Keratinocyte (primary cell): ENCODE measurements around the gene INHBE. TPM values are rescaled to one million over a fixed set of nuclear protein-coding genes. Genes with fewer than 3 reads are reported as not detected.

Source experiments
- DNase-seq: peaks from one replicate; pipeline ENCODE4 v3.0.0-alpha.2; 2011; ENCODE audit warnings: low read depth, missing footprints, low spot score
- FAIRE-seq: peaks from 2 replicates; lab custom pipeline; 2011; peaks lifted over from hg19 to GRCh38; lab: Jason Lieb, UNC
- H2AFZ ChIP-seq: 2 replicates; pipeline ENCODE4 v1.6.0; 2012; ENCODE audit warnings: low read length, control low read depth, inconsistent platforms; ENCODE audit not compliant: control insufficient read depth
- H3K27ac ChIP-seq: 2 replicates; pipeline ENCODE4 v1.5.1; 2011; ENCODE audit warnings: low read length; ENCODE audit not compliant: control insufficient read depth, insufficient read depth
- H3K27me3 ChIP-seq: 3 replicates; pipeline ENCODE4 v1.6.0; 2011; ENCODE audit warnings: low read length; ENCODE audit not compliant: control insufficient read depth, insufficient read depth; ENCODE audit errors: extremely low read depth
- H3K36me3 ChIP-seq, 2 experiments: 2 replicates in 1 of 2; 3 replicates in 1 of 2; pipeline ENCODE4 v1.5.1; 2011; ENCODE audit warnings: low read length in 2 of 2, mild to moderate bottlenecking in 1 of 2; ENCODE audit not compliant: control insufficient read depth in 2 of 2, insufficient read depth in 2 of 2; ENCODE audit errors: extremely low read depth in 1 of 2
- H3K4me1 ChIP-seq: 3 replicates; pipeline ENCODE4 v1.5.1; 2011; ENCODE audit warnings: low read length; ENCODE audit not compliant: control insufficient read depth, insufficient read depth; ENCODE audit errors: extremely low read depth
- H3K4me2 ChIP-seq: 3 replicates; pipeline ENCODE4 v1.6.0; 2011; ENCODE audit warnings: low read depth, low read length; ENCODE audit not compliant: control insufficient read depth, insufficient read depth; ENCODE audit errors: extremely low read depth
- H3K4me3 ChIP-seq, 3 experiments: fragments of 200-600 bp in 1 of 3; sonication (generic) in 1 of 3; 2 replicates in 2 of 3; 3 replicates in 1 of 3; pipeline ENCODE4 v1.5.1; 2011 to 2016; ENCODE audit warnings: low read length in 3 of 3, mild to moderate bottlenecking in 3 of 3, control low read depth in 2 of 3, inconsistent platforms in 1 of 3, low read depth in 1 of 3, mixed read lengths in 1 of 3, mixed run types in 1 of 3, moderate library complexity in 1 of 3; ENCODE audit not compliant: control insufficient read depth in 2 of 3, insufficient read depth in 2 of 3; ENCODE audit errors: extremely low read depth in 1 of 3
- H3K79me2 ChIP-seq: 2 replicates; pipeline ENCODE4 v1.6.0; 2012; ENCODE audit warnings: low read length; ENCODE audit not compliant: control insufficient read depth, insufficient read depth
- H3K9ac ChIP-seq: 3 replicates; pipeline ENCODE4 v1.6.0; 2011; ENCODE audit warnings: low read length; ENCODE audit not compliant: control insufficient read depth, insufficient read depth; ENCODE audit errors: extremely low read depth
- H3K9me1 ChIP-seq: 3 replicates; pipeline ENCODE4 v1.6.0; 2011; ENCODE audit warnings: low read length; ENCODE audit not compliant: control insufficient read depth, insufficient read depth; ENCODE audit errors: extremely low read depth
- H3K9me3 ChIP-seq: 2 replicates; pipeline ENCODE4 v1.5.1; 2012; ENCODE audit warnings: low read depth, low read length; ENCODE audit not compliant: control insufficient read depth
- H4K20me1 ChIP-seq: 3 replicates; pipeline ENCODE4 v1.6.0; 2011; ENCODE audit warnings: low read length; ENCODE audit not compliant: control insufficient read depth, insufficient read depth; ENCODE audit errors: extremely low read depth
- CTCF ChIP-seq, 3 experiments: IDR thresholded peaks in 1 of 3; conservative IDR thresholded peaks in 1 of 3; optimal IDR thresholded peaks in 1 of 3; 2 replicates in 2 of 3; 3 replicates in 1 of 3; pipeline versions ENCODE3 to v1.5.1; 2011; ENCODE audit warnings: low read length in 3 of 3, mild to moderate bottlenecking in 3 of 3, moderate library complexity in 2 of 3, control low read depth in 1 of 3, inconsistent platforms in 1 of 3; ENCODE audit not compliant: insufficient read depth in 2 of 3; ENCODE audit errors: extremely low read depth in 1 of 3
- EZH2 ChIP-seq: IDR thresholded peaks from one replicate; pipeline ENCODE4 v1.6.1; 2012; ENCODE audit warnings: inconsistent platforms, mild to moderate bottlenecking, low read length, moderate library complexity
- dilution Hi-C: fragments of 300-500 bp; cut with MboI; formaldehyde crosslinking; loops from one replicate; pipeline ENCODE4 v1.7.0; 2020; ENCODE audit warnings: low sequenced_read_pairs; ENCODE audit not compliant: extremely low pct_ligation_motif_present
- polyA plus RNA-seq, 5 experiments: library from polyadenylated mRNA; depleted of rRNA in 3 of 5; stranded (reverse) in 3 of 5; stranded (forward) in 1 of 5; unstranded in 1 of 5; fragments of >200 nt; gene quantifications; 1 replicate in 1 of 5; 2 replicates in 3 of 5; 3 replicates in 1 of 5; pipeline versions ENCODE4 v1.2.1 to v1.2.3, GENCODE V29; 2011 to 2012; ENCODE audit warnings: missing spikeins in 2 of 5, low read depth in 1 of 5, low replicate concordance in 1 of 5

INHBE gene
- polyA plus RNA-seq, 1 donor (not counting 4 experiments of a cell fraction or from before 2014, with no cell fraction given) = not detected

GRCh38 chr12:57467212-57467874 is 12.2 kb downstream of the INHBE start:
- peaks cover 3% of the 10 kb centered on the region for H3K4me1 ChIP-seq
- FAIRE-seq = no peak
- peaks cover 55% of the 10 kb centered on the region for H3K27me3 ChIP-seq
- H3K4me3 ChIP-seq = no peak overlapping the region
- no peak overlapping the region for H3K9ac ChIP-seq
- no peaks in the 10 kb centered on the region for H3K9me1 ChIP-seq
- no peaks in the 10 kb centered on the region for H3K79me2 ChIP-seq
- no peak for TF ChIP-seq CTCF (optimal IDR thresholded peaks at IDR 0.05 in 1 of 3, IDR thresholded peaks at IDR 0.05 in 1 of 3, conservative IDR thresholded peaks at IDR 0.05 in 1 of 3; ENCODE audit: extremely low read depth in 1 of 3, insufficient read depth in 2 of 3, low read length in 3 of 3)
- no peak for TF ChIP-seq EZH2
- no peak overlapping the region for H3K27ac ChIP-seq
- dilution Hi-C loops = no loop called here
- no peak for DNase-seq
- H3K36me3 ChIP-seq = no peaks in the 10 kb centered on the region
- H4K20me1 ChIP-seq = no peaks in the 10 kb centered on the region
- no peaks in the 10 kb centered on the region for H3K9me3 ChIP-seq
- no peak overlapping the region for H2AFZ ChIP-seq
- H3K4me2 ChIP-seq = no peak overlapping the region

DNA sequence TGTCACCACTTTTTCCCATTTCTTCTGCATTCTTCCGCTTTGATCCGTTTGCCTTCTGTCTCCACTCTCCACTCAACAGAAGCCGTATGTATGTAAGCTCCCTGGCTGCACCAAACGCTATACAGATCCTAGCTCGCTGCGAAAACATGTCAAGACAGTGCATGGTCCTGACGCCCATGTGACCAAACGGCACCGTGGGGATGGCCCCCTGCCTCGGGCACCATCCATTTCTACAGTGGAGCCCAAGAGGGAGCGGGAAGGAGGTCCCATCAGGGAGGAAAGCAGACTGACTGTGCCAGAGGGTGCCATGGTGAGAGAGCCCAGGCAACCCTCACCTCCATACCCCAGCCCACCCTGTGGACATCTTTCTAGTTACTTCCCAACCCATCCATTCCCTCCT is 12.8 kb downstream of the INHBE start:
- H3K36me3 ChIP-seq = no peaks in the 10 kb centered on the region
- no peaks in the 10 kb centered on the region for H3K9me3 ChIP-seq
- no peak overlapping the region for H2AFZ ChIP-seq
- FAIRE-seq (no peak), DNase-seq (no peak)
- H3K79me2 ChIP-seq = no peaks in the 10 kb centered on the region
- no peak overlapping the region for H3K9ac ChIP-seq
- H3K4me3 ChIP-seq = no peak overlapping the region
- no peaks in the 10 kb centered on the region for H4K20me1 ChIP-seq
- no peak overlapping the region for H3K4me2 ChIP-seq
- no peaks in the 10 kb centered on the region for H3K4me1 ChIP-seq
- no peaks in the 10 kb centered on the region for H3K9me1 ChIP-seq
- dilution Hi-C loops = no loop called here
- H3K27me3 ChIP-seq = peaks cover 61% of the 10 kb centered on the region
- TF ChIP-seq CTCF (optimal IDR thresholded peaks at IDR 0.05 in 1 of 3, IDR thresholded peaks at IDR 0.05 in 1 of 3, conservative IDR thresholded peaks at IDR 0.05 in 1 of 3; ENCODE audit: extremely low read depth in 1 of 3, insufficient read depth in 2 of 3, low read length in 3 of 3) (no peak), EZH2 (no peak)
- H3K27ac ChIP-seq = no peak overlapping the region
